ENCODE measurements around the gene CBR1. TPM values are rescaled to one million over a fixed set of nuclear protein-coding genes. Genes with fewer than 3 reads are reported as not detected.

The CBR1 gene
- total RNA-seq, 1 donor from 2014 or later, result 17.5 TPM

- ChIA-PET CTCF (interaction anchor here (0.8 to 4.2 kb wide), 5 partner anchors 191 to 1663 kb away, joined by 3 to 27 read pairs (median 5); no protein-coding TSS in a partner anchor), POLR2A (interaction anchor here (0.6 to 0.7 kb wide), 2 partner anchors 502 to 1337 kb away, joined by 3 to 5 read pairs; no protein-coding TSS in a partner anchor)
- Mint-ChIP-seq H3K36me3 (ENCODE audit: low read depth) (peaks cover 19% of the 10 kb centered on the region), H3K27ac (no peak overlapping the region), H3K4me1 (peaks cover 5% of the 10 kb centered on the region), H3K4me3 (no peak overlapping the region), H3K9me3 (no peaks in the 10 kb centered on the region), H3K27me3 (no peaks in the 10 kb centered on the region)
- intact Hi-C loops (cut with micrococcal nuclease), result no loop called here
- ATAC-seq (ENCODE audit: low read depth) (no peak), DNase-seq (no peak)
- TF ChIP-seq, protein P1, sequence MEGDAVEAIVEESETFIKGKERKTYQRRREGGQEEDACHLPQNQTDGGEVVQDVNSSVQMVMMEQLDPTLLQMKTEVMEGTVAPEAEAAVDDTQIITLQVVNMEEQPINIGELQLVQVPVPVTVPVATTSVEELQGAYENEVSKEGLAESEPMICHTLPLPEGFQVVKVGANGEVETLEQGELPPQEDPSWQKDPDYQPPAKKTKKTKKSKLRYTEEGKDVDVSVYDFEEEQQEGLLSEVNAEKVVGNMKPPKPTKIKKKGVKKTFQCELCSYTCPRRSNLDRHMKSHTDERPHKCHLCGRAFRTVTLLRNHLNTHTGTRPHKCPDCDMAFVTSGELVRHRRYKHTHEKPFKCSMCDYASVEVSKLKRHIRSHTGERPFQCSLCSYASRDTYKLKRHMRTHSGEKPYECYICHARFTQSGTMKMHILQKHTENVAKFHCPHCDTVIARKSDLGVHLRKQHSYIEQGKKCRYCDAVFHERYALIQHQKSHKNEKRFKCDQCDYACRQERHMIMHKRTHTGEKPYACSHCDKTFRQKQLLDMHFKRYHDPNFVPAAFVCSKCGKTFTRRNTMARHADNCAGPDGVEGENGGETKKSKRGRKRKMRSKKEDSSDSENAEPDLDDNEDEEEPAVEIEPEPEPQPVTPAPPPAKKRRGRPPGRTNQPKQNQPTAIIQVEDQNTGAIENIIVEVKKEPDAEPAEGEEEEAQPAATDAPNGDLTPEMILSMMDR (IDR thresholded peaks at IDR 0.05), result no peak
Observed at GRCh38 chr21:36030581-36031189, 39.1 kb upstream of the CBR1 start.

DNA sequence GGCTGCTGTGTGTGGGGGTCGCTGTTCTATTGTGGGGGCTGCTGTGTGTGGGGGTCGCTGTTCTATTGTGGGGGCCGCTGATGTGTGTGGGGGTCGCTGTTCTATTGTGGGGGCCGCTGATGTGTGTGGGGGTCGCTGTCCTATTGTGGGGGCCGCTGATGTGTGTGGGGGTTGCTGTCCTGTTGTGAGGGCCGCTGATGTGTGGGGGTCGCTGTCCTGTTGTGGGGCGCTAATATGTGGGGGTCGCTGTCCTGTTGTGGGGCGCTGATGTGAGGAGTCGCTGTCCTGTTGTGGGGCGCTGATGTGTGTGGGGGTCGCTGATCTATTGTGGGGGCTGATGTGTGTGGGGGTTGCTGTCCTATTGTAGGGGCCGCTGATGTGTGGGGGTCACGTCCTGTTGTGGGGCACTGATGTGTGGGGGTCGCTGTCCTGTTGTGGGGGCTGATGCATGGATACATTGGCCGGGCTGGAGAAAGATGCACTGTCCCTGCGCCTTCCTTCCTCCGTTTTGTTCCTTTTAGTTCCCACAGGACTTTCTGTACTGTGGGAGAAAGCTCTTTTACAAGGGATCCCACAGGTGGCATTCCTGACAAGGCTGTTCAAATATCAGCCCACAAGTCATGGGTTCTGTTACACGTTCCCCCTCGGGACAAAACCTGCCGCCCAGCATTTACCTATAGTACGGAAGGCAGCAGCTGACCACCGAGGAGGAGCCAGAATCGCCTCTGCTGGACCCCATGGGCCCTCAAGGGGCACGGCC, 37.0 kb upstream of the CBR1 start:
- ATAC-seq (ENCODE audit: low read depth) (no peak), DNase-seq (no peak)
- Mint-ChIP-seq H3K4me1 (peaks cover 5% of the 10 kb centered on the region), H3K4me3 (no peak overlapping the region), H3K27me3 (no peaks in the 10 kb centered on the region), H3K9me3 (no peaks in the 10 kb centered on the region), H3K27ac (no peak overlapping the region), H3K36me3 (ENCODE audit: low read depth) (peaks cover 31% of the 10 kb centered on the region)
- intact Hi-C loops (cut with micrococcal nuclease), result no loop called here
- TF ChIP-seq, protein P1 (IDR thresholded peaks at IDR 0.05), result no peak
- ChIA-PET POLR2A (no interaction called here), CTCF (no interaction called here)

GRCh38 chr21:36034211-36034913, 35.5 kb upstream of the CBR1 start:
- no peaks in the 10 kb centered on the region for H3K27me3 Mint-ChIP-seq
- intact Hi-C loops (cut with micrococcal nuclease), result no loop called here
- H3K4me3 Mint-ChIP-seq, result no peak overlapping the region
- POLR2A ChIA-PET, result interaction anchor here (0.6 kb wide), 2 partner anchors 16 to 20 kb away, joined by 3 to 4 read pairs; no protein-coding TSS in a partner anchor
- H3K4me1 Mint-ChIP-seq, result no peaks in the 10 kb centered on the region
- ATAC-seq (ENCODE audit: low read depth) (no peak), DNase-seq (no peak)
- CTCF ChIA-PET, result no interaction called here
- H3K27ac Mint-ChIP-seq, result no peak overlapping the region
- H3K9me3 Mint-ChIP-seq, result no peaks in the 10 kb centered on the region
- peaks cover 46% of the 10 kb centered on the region for H3K36me3 Mint-ChIP-seq (ENCODE audit: low read depth)
- TF ChIP-seq, protein P1 (IDR thresholded peaks at IDR 0.05), result no peak

DNA sequence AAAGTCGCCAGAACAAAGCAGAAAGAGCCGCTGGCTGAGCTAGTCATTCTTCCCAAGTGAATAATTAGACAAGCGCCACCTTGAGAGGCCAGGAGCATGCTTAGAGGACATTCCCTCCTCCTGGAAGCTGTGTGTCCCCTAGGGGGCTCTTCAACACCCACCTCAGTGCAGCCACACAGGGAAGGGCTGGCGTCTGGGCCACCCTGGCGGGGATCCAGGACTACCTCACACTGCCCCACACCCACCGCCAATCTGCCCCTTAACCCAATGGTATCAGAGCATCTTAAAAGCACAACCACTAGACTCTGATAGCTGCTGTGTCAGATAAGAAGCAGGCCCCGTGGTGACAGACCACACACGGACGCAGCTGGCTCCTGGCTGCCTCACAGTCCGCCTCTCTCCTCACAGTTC, 34.4 kb upstream of the CBR1 start:
- Mint-ChIP-seq H3K4me1 (no peaks in the 10 kb centered on the region), H3K27me3 (no peaks in the 10 kb centered on the region), H3K27ac (no peak overlapping the region), H3K4me3 (no peak overlapping the region), H3K9me3 (no peaks in the 10 kb centered on the region), H3K36me3 (ENCODE audit: low read depth) (peaks cover 55% of the 10 kb centered on the region)
- ChIA-PET POLR2A (no interaction called here), CTCF (no interaction called here)
- intact Hi-C loops (cut with micrococcal nuclease), result no loop called here
- ATAC-seq (ENCODE audit: low read depth) (no peak), DNase-seq (no peak)
- TF ChIP-seq, protein P1 (IDR thresholded peaks at IDR 0.05), result no peak

Measured in activated B cell treated with CpG ODN at 0.5 μM for 24 hours (primary cell).